ENCODE measurements around the gene TMEM131. TPM values are rescaled to one million over a fixed set of nuclear protein-coding genes. Genes with fewer than 3 reads are reported as not detected.

Gene TMEM131
- total RNA-seq, 1 donor from 2014 or later: 20.0 TPM

- TF ChIP-seq, protein P1, sequence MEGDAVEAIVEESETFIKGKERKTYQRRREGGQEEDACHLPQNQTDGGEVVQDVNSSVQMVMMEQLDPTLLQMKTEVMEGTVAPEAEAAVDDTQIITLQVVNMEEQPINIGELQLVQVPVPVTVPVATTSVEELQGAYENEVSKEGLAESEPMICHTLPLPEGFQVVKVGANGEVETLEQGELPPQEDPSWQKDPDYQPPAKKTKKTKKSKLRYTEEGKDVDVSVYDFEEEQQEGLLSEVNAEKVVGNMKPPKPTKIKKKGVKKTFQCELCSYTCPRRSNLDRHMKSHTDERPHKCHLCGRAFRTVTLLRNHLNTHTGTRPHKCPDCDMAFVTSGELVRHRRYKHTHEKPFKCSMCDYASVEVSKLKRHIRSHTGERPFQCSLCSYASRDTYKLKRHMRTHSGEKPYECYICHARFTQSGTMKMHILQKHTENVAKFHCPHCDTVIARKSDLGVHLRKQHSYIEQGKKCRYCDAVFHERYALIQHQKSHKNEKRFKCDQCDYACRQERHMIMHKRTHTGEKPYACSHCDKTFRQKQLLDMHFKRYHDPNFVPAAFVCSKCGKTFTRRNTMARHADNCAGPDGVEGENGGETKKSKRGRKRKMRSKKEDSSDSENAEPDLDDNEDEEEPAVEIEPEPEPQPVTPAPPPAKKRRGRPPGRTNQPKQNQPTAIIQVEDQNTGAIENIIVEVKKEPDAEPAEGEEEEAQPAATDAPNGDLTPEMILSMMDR (IDR thresholded peaks at IDR 0.05): no peak
- DNase-seq (ENCODE audit: low spot score in 2 of 2): no peak
- no peaks in the 10 kb centered on the region for H3K9me3 ChIP-seq
- intact Hi-C loops (cut with DNase I): no loop called here
- peaks cover 0 to 11% of the 10 kb centered on the region in 2 donors for H3K36me3 ChIP-seq
- no peaks in the 10 kb centered on the region for H3K4me1 ChIP-seq
- no peaks in the 10 kb centered on the region for H3K27me3 ChIP-seq
- H3K4me3 ChIP-seq: no peak overlapping the region
- H3K27ac ChIP-seq: no peak overlapping the region
Measured at GRCh38 chr2:97781981-97782380, 213.8 kb downstream of the TMEM131 start.

GRCh38 chr2:97779141-97779540 lies 216.6 kb downstream of the TMEM131 start:
- DNase-seq (ENCODE audit: low spot score in 2 of 2): no peak
- H3K27me3 ChIP-seq: no peaks in the 10 kb centered on the region
- intact Hi-C loops (cut with DNase I): no loop called here
- H3K4me1 ChIP-seq: no peaks in the 10 kb centered on the region
- no peak overlapping the region for H3K4me3 ChIP-seq
- H3K36me3 ChIP-seq: peaks cover 11 to 24% of the 10 kb centered on the region in 2 donors
- TF ChIP-seq, protein P1 (IDR thresholded peaks at IDR 0.05): no peak
- no peak overlapping the region for H3K27ac ChIP-seq
- H3K9me3 ChIP-seq: no peaks in the 10 kb centered on the region

- H3K4me1 ChIP-seq: no peaks in the 10 kb centered on the region
- no peaks in the 10 kb centered on the region for H3K9me3 ChIP-seq
- TF ChIP-seq, protein P1 (IDR thresholded peaks at IDR 0.05): no peak
- H3K27me3 ChIP-seq: no peaks in the 10 kb centered on the region
- H3K36me3 ChIP-seq: peaks cover 22 to 53% of the 10 kb centered on the region in 2 donors
- no peak overlapping the region for H3K27ac ChIP-seq
- DNase-seq (ENCODE audit: low spot score in 2 of 2): no peak
- no peak overlapping the region for H3K4me3 ChIP-seq
- intact Hi-C loops (cut with DNase I): no loop called here
Measured at GRCh38 chr2:97775074-97775473, 220.7 kb downstream of the TMEM131 start.

DNA sequence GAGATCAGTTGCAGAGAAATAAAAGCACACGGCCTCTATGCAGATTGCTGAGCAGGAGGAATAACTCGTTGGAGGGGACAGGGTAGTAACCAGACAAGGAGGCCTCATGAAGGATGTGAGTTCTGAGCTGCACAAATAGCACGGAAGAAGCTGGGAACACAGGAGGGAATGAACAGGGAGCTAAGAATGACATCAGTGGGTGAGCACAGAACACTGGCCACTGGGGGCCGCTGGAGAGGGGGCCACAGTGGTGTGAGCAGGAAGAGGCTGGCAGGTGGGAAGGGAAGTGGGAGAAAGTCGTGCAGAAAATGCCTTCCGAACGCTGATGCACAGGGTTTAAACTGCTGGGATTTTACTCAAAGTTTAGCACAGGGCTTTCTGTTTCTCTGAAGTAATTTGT lies 221.3 kb downstream of the TMEM131 start:
- peaks cover 22 to 54% of the 10 kb centered on the region in 2 donors for H3K36me3 ChIP-seq
- DNase-seq (ENCODE audit: low spot score in 2 of 2): no peak

GRCh38 chr2:97770445-97770844 lies 225.3 kb downstream of the TMEM131 start:
- TF ChIP-seq, protein P1 (IDR thresholded peaks at IDR 0.05): no peak
- Histone ChIP-seq H3K36me3 (peaks cover 25 to 60% of the 10 kb centered on the region in 2 donors), H3K27me3 (no peaks in the 10 kb centered on the region), H3K4me3 (no peak overlapping the region), H3K4me1 (no peaks in the 10 kb centered on the region), H3K9me3 (no peaks in the 10 kb centered on the region), H3K27ac (no peak overlapping the region)
- intact Hi-C loops (cut with DNase I): no loop called here
- DNase-seq (ENCODE audit: low spot score in 2 of 2): no peak

More for the DNA sequence above, 221.3 kb downstream of the TMEM131 start:
- TF ChIP-seq, protein P1 (IDR thresholded peaks at IDR 0.05): peak in 1 of 3 experiments; percentile 19
- Histone ChIP-seq H3K27ac (no peak overlapping the region), H3K27me3 (no peaks in the 10 kb centered on the region), H3K4me3 (no peak overlapping the region), H3K4me1 (no peaks in the 10 kb centered on the region), H3K9me3 (no peaks in the 10 kb centered on the region)
- intact Hi-C loops (cut with DNase I): no loop called here

DNA sequence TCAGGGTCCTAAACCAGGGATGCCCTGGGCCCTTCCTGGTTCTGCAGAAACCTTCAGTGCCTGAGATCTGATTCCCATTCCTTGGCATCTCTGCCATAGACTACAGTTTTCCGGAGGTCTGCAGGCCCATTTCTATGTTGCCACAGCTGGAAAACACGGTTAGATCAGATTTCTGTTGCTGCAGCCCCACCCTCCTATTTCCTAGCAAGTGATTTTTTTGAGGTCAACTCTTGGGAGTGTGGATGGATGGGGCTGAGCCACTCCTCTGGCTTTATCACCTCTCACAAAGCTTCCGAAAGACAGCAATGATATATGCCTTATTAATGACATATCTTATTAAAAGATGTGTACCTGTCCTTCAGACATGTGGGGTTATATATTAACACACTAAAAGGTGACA lies 226.0 kb downstream of the TMEM131 start:
- TF ChIP-seq, protein P1 (IDR thresholded peaks at IDR 0.05): no peak
- Histone ChIP-seq H3K27ac (no peak overlapping the region), H3K9me3 (no peaks in the 10 kb centered on the region), H3K36me3 (peaks cover 26 to 60% of the 10 kb centered on the region in 2 donors), H3K4me1 (no peaks in the 10 kb centered on the region), H3K27me3 (no peaks in the 10 kb centered on the region), H3K4me3 (no peak overlapping the region)
- intact Hi-C loops (cut with DNase I): no loop called here
- no peak for DNase-seq (ENCODE audit: low spot score in 2 of 2)

All from ascending aorta (tissue), 2 donors.